K562 (cell line): ENCODE measurements around the gene RGS19. TPM values are rescaled to one million over a fixed set of nuclear protein-coding genes. Genes with fewer than 3 reads are reported as not detected.

ENCODE experiments used
- CBX8 ChIP-seq: fragments of 200-600 bp; sonication (generic); IDR thresholded peaks from 2 replicates; pipeline ENCODE4 v1.6.1; 2012; ENCODE audit warnings: borderline replicate concordance, mixed run types, low read depth, mild to moderate bottlenecking, moderate library complexity, mixed read lengths, low read length, control low read depth, inconsistent platforms; ENCODE audit not compliant: poor library complexity, severe bottlenecking; ENCODE audit errors: extremely low read depth
- FOXA3 ChIP-seq, 2 experiments: fragments of 450-650 bp in 1 of 2; sonication (generic) in 1 of 2; formaldehyde crosslinking; IDR thresholded peaks in 1 of 2; conservative IDR thresholded peaks in 1 of 2; 2 replicates each; pipeline versions ENCODE4 v1.4.0 to v1.8.0; 2020 to 2022; ENCODE audit warnings: mild to moderate bottlenecking in 2 of 2, missing genetic modification reagents in 1 of 2
- NCOR1 ChIP-seq: fragments of 450-650 bp; IDR thresholded peaks from 2 replicates; pipeline ENCODE4 v1.6.1; 2016; ENCODE audit warnings: mild to moderate bottlenecking, moderate library complexity
- TAF15 ChIP-seq: fragments of 200-400 bp; formaldehyde crosslinking; IDR thresholded peaks from 2 replicates; pipeline ENCODE4 v1.6.1; 2017; ENCODE audit warnings: mild to moderate bottlenecking, low read depth, low read length, moderate library complexity
- ZNF184 ChIP-seq: sonication (generic); formaldehyde crosslinking; IDR thresholded peaks from 2 replicates; pipeline ENCODE4 v1.5.0; 2020; ENCODE audit warnings: missing genetic modification reagents
- ZNF24 ChIP-seq: fragments of 450-650 bp; IDR thresholded peaks from 2 replicates; pipeline ENCODE4 v1.6.1; 2016
- polyA plus RNA-seq, 8 experiments: library from polyadenylated mRNA; depleted of rRNA in 4 of 8; stranded (reverse) in 5 of 8; unstranded in 3 of 8; fragments of >200 nt; fragmentation: Nextera tagmentation in 2 of 8; fragmentation: Illumina TruSeq in 1 of 8; extraction: Ambion mirVana in 2 of 8; extraction: Trizol in 1 of 8; gene quantifications; 2 replicates each; pipeline versions ENCODE4 v1.2.1 to v1.2.3, GENCODE V29; 2011 to 2014; ENCODE audit warnings: inconsistent platforms in 1 of 8, missing spikeins in 1 of 8
- total RNA-seq, 7 experiments: library from RNA; depleted of rRNA in 6 of 7; stranded (reverse); fragments of >200 nt in 6 of 7; fragmentation: Illumina TruSeq in 2 of 7; extraction: Trizol in 2 of 7; gene quantifications; 2 replicates each; pipeline versions ENCODE4 v1.2.1 to v1.2.3, GENCODE V29; 2011 to 2021; ENCODE audit warnings: low replicate concordance in 1 of 7
- TF ChIP-seq, protein P1 (sequence below): IDR thresholded peaks from 3 replicates; pipeline ENCODE4 v1.6.1; 2011; ENCODE audit warnings: borderline replicate concordance, mild to moderate bottlenecking, moderate library complexity; ENCODE audit not compliant: insufficient read length; ENCODE audit errors: extremely low read depth
- TF ChIP-seq, protein P2 (sequence below): fragments of 250-450 bp; sonication (Bioruptor Pico); IDR thresholded peaks from 2 replicates; pipeline ENCODE4 v1.5.0; 2020; ENCODE audit warnings: mild to moderate bottlenecking
- TF ChIP-seq, protein P3 (sequence below): fragments of 250-450 bp; sonication (Bioruptor Pico); IDR thresholded peaks from 2 replicates; pipeline ENCODE4 v1.4.0; 2020; ENCODE audit warnings: mild to moderate bottlenecking

The RGS19 gene
- total and polyA plus RNA-seq, 9 of the 15 experiments (the other 6 are each of a cell fraction or from before 2014, with no cell fraction given), result 0.41 to 23.7 (median 14.6) TPM

DNA sequence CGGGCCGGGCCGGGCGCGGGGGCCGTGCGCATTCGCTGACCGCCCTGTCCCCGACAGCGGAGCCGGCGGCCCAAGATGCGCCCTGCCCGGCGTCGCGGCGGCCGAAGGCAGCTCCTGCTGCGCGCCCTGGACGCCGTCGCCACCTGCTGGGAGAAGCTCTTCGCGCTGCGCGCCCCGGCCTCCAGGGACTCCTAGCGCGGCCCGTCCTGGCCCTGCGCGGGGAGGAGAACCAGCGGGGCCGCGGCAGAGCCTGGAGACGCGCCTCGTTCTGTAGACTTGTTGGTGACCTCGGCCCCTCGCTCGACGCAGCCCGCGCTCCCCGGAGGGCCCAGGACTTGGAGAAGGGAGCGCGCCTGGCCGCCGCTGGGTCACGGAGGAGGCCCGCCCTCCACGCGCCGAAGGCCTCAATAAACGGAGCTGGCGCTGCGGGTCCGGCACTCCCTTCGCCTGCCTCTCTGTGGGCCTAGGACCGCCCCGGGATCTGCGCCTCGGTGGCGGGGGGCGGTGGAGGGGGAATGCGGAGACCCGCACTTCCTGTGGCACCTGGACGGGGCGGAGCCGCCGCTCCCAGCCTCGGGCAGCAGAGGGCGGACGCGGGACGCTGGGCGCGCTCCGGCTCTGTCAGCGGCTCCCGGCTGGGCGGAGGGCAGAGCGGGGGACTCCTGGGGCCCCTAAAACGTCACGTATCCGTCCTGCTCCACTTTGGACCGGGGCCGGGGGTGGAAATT lies 40.6 kb downstream of the RGS19 start (continued):
- TF ChIP-seq, protein P1, sequence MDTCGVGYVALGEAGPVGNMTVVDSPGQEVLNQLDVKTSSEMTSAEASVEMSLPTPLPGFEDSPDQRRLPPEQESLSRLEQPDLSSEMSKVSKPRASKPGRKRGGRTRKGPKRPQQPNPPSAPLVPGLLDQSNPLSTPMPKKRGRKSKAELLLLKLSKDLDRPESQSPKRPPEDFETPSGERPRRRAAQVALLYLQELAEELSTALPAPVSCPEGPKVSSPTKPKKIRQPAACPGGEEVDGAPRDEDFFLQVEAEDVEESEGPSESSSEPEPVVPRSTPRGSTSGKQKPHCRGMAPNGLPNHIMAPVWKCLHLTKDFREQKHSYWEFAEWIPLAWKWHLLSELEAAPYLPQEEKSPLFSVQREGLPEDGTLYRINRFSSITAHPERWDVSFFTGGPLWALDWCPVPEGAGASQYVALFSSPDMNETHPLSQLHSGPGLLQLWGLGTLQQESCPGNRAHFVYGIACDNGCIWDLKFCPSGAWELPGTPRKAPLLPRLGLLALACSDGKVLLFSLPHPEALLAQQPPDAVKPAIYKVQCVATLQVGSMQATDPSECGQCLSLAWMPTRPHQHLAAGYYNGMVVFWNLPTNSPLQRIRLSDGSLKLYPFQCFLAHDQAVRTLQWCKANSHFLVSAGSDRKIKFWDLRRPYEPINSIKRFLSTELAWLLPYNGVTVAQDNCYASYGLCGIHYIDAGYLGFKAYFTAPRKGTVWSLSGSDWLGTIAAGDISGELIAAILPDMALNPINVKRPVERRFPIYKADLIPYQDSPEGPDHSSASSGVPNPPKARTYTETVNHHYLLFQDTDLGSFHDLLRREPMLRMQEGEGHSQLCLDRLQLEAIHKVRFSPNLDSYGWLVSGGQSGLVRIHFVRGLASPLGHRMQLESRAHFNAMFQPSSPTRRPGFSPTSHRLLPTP, result no peak
- TF ChIP-seq, protein P2, sequence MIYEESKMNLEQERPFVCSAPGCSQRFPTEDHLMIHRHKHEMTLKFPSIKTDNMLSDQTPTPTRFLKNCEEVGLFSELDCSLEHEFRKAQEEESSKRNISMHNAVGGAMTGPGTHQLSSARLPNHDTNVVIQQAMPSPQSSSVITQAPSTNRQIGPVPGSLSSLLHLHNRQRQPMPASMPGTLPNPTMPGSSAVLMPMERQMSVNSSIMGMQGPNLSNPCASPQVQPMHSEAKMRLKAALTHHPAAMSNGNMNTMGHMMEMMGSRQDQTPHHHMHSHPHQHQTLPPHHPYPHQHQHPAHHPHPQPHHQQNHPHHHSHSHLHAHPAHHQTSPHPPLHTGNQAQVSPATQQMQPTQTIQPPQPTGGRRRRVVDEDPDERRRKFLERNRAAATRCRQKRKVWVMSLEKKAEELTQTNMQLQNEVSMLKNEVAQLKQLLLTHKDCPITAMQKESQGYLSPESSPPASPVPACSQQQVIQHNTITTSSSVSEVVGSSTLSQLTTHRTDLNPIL (CRISPR knock-in tag), result no peak
- TF ChIP-seq FOXA3 (CRISPR knock-in tag; conservative IDR thresholded peaks at IDR 0.05 in 1 of 2, IDR thresholded peaks at IDR 0.05 in 1 of 2) (0 out of 4 replicates have a peak, but pooled peaks of 1 of the 2 experiments have one; percentile 17), ZNF184 (CRISPR knock-in tag) (no peak), NCOR1 (no peak), TAF15 (no peak), CBX8 (no peak), ZNF24 (no peak)
- TF ChIP-seq, protein P3, sequence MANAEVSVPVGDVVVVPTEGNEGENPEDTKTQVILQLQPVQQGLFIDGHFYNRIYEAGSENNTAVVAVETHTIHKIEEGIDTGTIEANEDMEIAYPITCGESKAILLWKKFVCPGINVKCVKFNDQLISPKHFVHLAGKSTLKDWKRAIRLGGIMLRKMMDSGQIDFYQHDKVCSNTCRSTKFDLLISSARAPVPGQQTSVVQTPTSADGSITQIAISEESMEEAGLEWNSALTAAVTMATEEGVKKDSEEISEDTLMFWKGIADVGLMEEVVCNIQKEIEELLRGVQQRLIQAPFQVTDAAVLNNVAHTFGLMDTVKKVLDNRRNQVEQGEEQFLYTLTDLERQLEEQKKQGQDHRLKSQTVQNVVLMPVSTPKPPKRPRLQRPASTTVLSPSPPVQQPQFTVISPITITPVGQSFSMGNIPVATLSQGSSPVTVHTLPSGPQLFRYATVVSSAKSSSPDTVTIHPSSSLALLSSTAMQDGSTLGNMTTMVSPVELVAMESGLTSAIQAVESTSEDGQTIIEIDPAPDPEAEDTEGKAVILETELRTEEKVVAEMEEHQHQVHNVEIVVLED (CRISPR knock-in tag), result peak; percentile 30; the same call in 1 of the 2 replicates
